Hematopoietic multipotent progenitor cell treated with erythropoietin and hydrocortisone succinate and interleukin-3 and kit ligand, for 15 days (in vitro differentiated cells): ENCODE results near the gene EME2.
"Not testable (repeated sequence)": the region's sequence is repeated elsewhere in the genome, so short reads cannot be mapped to it uniquely, and the experiment has no call there.

Source experiments
- DNase-seq: peaks from one replicate; pipeline ENCODE4 v3.0.0-alpha.2; 2015; ENCODE audit warnings: low spot score

Gene EME2, protein sequence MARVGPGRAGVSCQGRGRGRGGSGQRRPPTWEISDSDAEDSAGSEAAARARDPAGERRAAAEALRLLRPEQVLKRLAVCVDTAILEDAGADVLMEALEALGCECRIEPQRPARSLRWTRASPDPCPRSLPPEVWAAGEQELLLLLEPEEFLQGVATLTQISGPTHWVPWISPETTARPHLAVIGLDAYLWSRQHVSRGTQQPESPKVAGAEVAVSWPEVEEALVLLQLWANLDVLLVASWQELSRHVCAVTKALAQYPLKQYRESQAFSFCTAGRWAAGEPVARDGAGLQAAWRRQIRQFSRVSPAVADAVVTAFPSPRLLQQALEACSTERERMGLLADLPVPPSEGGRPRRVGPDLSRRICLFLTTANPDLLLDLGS

GRCh38 chr16:1772362-1772907 is at the start of gene EME2:
EME2 (plus strand) TSS chr16:1772810; CDS start chr16:1773228, 418 bp downstream.
- peak; percentile 35 for DNase-seq

DNA sequence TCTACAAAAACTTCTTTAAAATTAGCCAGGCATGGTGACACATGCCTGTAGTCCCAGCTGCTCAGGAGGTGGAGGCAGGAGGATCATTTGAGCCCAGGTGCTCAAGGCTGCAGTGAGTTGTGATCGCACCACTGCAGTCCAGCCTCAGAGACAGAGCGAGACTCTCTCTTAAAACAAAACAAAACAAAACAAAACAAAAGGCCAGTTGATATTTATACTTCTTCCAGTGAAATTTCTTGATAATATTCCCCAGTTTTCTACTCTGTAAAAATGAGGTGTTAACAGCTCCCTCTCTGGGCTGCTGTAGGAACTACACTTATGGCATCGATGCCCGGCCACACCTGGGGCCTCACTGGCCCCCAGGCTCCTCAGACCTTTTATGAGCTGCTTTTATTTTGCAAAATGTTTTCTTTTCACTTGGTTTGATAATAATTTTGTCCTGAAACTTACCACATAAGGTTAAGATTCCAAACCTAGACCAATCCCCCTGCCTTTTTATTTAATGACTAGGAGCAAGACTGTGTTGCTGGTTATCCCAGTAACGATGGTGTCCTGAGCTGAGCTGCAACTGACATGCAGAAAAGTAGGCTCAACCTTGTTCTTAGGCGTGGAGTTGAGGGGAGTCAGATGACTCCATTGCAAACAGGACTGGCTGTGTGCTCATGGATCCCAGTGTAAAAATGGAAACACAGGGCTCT is 49.0 kb upstream of the EME2 start:
- peak; percentile 69 for DNase-seq

- DNase-seq = no peak
These were observed 48.1 kb upstream of the EME2 start for GRCh38 chr16:1724491-1724890.

DNA sequence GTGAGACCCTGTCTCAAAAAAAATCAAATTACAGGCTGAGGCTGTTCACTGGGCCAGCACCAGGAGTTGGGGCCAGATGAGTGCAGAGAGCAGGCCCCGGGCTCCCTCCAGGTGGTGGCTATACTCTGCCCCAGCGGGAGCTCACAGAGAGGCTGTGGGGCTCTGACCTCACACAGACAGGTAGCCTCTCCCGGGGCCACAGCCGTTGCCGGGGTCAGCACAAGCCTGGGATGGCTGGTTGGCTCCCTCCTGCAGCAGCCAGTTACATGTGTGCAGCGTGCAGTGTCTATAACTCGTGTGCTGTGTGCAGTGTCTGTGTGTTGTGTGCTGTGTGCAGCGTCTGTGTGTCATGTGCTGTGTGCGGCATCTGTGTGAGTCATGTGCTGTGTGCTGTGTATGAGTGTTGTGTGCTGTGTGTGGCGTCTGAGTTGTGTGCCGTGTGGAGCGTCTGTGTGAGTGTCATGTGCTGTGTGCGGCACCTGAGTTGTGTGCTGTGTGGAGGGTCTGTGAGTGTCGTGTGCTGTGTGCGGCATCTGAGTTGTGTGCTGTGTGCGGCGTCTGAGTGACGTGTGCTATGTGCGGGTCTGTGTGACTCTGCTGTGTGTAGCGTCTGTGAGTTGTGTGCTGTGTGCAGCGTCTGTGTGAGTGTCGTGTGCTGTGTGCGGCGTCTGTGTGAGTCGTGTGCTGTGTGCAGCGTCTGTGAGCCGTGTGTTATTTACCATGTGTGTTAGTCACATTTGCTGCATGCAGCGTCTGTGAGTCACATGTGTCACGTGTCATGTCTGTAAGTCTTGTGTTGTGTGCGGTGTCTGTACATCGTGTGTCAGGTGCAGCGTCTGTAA is 45.7 kb upstream of the EME2 start:
- DNase-seq = no peak

- no peak for DNase-seq
These were observed 44.7 kb upstream of the EME2 start for GRCh38 chr16:1727651-1728624.

DNA sequence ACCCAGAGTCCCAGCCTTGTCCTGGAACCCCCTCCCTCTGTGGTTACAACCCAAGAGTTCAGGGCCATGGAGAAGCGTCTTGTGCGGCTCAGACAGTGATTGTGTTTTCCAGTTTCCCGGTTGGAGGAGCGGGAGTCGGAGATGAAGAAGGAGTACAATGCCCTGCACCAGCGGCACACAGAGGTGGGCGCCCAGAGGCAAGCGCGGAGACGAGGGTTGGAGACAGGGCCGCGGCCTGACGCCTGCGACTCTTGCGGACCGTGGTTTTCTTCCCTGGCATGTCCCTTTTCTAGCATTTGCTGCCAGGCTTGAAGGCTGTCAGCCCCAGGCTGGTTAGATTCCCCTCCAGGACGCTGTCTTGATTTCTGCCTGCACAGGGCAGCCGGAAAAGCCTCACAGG is 43.6 kb upstream of the EME2 start:
- DNase-seq = no peak

- DNase-seq = no peak
These were observed 43.2 kb upstream of the EME2 start for GRCh38 chr16:1729445-1729844.

GRCh38 chr16:1731073-1731472 is 41.5 kb upstream of the EME2 start:
- DNase-seq = no peak

DNA sequence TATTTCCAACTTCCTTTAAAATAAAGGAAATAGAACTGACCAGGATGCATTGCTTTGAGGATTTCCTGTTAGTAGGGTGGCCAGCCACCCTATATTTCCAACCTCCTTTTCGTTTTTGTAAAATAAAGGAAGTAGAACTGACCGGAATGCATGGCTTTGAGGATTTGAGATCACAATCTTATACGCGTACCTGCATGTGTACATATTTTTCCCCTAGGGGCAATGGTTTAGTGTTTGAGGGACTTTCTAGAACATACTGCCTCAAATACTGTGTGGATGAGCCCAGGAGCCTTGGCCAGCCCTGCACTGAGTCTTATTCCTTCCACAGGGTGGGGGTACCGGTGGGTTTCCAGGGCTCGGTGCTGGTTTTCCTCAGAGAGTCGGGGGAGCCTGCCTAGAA is 41.0 kb upstream of the EME2 start:
- no peak for DNase-seq

DNA sequence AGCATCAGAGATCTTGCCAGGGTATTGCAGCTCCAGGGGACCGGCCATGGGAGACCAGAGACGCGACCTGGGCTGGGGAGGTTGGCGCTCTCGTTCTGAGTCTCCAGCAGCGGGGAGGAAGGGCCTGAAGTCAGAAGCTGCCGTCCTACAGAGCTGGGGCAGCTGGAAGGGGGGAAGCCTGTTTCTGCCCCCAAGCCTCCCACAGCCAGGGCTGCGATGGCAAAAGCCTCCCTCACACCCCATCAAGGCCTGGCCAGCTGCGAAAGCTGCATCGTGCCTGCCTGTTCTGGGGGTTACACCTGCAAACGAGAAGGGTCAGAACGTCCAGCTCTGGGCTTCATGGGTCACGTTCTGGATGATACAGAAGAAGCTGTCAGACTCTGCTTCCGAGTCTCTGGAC is 40.5 kb upstream of the EME2 start:
- no peak for DNase-seq

DNA sequence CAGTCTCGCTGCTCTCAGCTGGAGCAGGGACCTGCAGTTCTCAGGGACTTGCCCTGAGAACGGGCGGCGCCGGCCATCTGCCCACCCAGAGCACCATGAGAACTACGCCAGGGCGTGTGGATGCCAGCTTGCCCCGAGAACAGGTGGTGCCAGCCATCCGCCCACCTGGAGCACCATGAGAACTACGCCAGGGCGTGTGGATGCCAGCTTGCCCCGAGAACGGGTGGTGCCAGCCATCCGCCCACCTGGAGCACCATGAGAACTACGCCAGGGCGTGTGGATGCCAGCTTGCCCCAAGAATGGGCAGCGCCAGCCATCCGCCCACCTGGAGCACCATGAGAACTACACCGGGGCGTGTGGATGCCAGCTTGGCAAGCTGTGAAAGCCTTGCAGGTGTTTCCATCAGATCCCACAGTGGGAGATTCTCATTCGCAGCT is 40.0 kb upstream of the EME2 start:
- not testable (repeated sequence) for DNase-seq

DNA sequence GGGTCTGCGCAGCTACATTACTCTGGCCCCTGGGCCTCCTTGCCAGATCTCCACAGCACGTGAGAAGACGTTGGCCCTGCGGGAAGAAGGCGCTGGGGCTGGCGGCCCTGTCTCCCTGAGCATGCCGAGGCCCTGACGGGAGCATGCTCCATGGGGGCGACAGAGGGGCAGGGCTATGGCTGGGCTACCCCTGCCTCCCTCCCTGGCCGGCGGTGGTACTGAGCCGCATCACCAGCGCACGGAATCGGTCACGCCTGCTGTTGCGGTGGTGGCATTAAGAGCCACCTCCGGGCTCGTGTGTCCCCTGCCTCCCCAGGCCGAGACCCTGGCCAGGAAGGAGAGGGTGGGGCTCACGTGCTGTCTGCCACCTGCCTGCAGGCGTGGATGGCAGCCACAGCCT is 38.5 kb upstream of the EME2 start:
- DNase-seq = no peak

DNA sequence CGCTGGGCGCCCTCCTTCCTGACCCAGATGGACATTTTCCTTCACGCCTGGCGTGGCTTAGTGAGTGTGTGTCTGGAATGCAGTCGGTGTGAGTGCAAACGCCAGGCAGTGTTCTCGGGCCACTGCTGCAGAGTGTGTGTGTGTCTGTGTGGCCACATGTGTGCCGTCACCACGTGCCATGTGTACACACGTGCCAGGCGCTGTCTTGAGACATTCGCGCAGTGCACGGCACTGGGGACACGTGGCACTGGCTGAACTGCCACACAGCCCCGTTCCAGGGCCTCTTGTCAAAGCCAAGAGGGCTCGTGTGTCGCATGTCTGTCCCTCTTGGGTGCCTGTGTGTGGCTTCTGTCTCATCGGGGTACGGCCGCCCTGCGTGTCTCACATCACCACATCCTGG is 37.8 kb upstream of the EME2 start:
- no peak for DNase-seq

DNA sequence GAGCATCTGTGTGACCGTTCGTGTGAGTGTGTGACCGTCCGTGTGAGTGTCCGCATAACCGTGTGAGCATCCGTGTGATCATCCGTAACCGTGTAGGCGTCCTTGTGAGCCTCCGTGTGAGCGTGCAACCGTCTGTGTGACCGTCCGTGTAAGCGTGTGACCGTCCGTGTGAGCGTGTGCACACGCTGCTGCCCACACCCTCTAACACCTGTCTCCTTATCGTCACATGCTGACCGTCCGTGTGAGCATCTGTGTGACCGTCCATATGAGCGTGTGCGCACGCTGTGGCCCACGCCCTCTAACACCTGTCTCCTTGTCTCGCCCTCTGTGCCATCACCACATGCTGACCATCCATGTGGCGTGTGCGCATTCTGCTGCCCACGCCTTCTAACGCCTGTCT is 32.4 kb upstream of the EME2 start:
- no peak for DNase-seq

DNA sequence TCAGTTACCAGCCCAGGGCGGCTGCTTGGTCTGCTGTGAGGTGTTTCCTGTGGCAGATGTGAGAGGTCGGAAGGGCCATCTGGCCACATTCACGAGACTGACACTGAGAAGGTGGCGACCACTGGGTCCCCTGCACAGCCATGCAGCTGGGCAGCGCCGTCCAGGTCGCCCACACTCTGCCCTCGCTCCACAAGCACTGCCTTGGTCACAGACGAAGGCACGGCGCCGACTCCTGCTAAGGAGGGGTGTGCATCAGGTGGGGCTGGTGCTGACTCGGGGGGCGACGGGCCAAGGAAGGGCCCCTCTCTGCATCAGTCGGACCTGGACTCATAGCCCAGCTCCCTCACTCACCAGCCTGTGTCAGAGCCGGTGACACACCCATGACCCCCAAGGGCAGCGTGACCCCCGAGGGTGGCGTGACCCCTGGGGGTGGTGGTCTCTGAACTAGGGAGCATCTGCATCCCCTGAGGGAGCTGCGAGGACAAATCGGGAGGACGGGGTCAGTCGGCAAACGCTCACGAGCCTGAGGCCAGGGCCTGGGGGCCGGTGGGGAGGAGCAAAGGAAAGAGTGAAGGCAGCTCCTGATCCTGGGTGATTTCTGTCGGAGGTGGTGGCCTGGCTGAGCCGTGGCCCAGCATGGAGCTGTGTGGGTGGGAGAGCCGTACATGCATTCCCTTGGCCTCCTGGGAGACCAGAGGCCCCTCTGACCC is 31.7 kb upstream of the EME2 start:
- no peak for DNase-seq

- no peak for DNase-seq
These were observed 31.0 kb upstream of the EME2 start for GRCh38 chr16:1741553-1742165.

GRCh38 chr16:1743376-1744337 is 29.0 kb upstream of the EME2 start:
- no peak for DNase-seq

DNA sequence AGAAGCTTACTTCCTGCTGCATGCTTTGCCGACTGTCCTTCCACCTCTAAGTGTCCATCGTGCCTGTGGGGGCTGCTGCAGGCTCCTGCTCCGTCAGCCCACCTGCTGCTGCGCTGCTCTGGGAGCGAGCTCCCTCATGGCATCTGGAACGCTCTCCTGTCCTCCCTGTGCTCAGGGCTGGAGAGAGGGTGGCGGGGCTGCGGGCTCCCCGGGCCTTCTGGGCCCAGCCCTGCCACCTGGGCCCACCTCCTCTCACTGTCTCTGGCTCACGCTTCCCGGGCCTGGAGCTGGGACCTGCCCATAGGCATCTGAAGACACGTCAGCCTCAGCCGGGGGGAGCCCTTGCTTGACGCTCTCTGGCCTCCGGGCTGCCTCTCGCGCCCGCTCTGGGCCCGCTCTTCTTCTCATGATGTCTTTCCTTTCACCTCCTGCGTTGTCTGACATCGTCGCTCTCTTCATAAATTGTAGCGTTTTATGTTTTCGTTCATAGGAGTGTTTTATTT is 28.2 kb upstream of the EME2 start:
- DNase-seq = no peak
